Chondrocyte (in vitro differentiated cells): Measurements from ENCODE around the gene NELL1. TPM values are rescaled to one million over a fixed set of nuclear protein-coding genes. Genes with fewer than 3 reads are reported as not detected.

Source experiments
- DNase-seq: peaks from one replicate; pipeline ENCODE4 v3.0.0; 2021; ENCODE audit warnings: mixed read lengths, low spot score
- H3K27ac Mint-ChIP-seq: one replicate; pipeline ENCODE4 v1.8.0; 2021; ENCODE audit warnings: mild to moderate bottlenecking, moderate library complexity, mixed read lengths; ENCODE audit not compliant: unreplicated experiment
- H3K27me3 Mint-ChIP-seq: 2 replicates; pipeline ENCODE4 v1.8.0; 2021; ENCODE audit warnings: low read depth, mixed read lengths
- H3K36me3 Mint-ChIP-seq: 2 replicates; pipeline ENCODE4 v1.8.0; 2021; ENCODE audit warnings: low read depth, mixed read lengths
- H3K4me1 Mint-ChIP-seq: 2 replicates; pipeline ENCODE4 v1.8.0; 2021; ENCODE audit warnings: low read depth, mild to moderate bottlenecking, mixed read lengths
- H3K4me3 Mint-ChIP-seq: one replicate; pipeline ENCODE4 v1.8.0; 2021; ENCODE audit warnings: mild to moderate bottlenecking, moderate library complexity, mixed read lengths; ENCODE audit not compliant: unreplicated experiment
- H3K9me3 Mint-ChIP-seq: 2 replicates; pipeline ENCODE4 v1.8.0; 2021; ENCODE audit warnings: low read depth, mixed read lengths
- total RNA-seq: library from RNA; stranded (reverse); gene quantifications from 3 replicates; pipeline ENCODE4 v1.2.1, GENCODE V29; 2021
- TF ChIP-seq, protein P1 (sequence below): fragments of 200-600 bp; sonication (generic); IDR thresholded peaks from 2 replicates; pipeline ENCODE4 v1.5.0; 2021; ENCODE audit warnings: antibody characterized with exemption, mild to moderate bottlenecking, moderate library complexity

Gene NELL1
- total RNA-seq, 1 donor from 2014 or later, result not detected

DNA sequence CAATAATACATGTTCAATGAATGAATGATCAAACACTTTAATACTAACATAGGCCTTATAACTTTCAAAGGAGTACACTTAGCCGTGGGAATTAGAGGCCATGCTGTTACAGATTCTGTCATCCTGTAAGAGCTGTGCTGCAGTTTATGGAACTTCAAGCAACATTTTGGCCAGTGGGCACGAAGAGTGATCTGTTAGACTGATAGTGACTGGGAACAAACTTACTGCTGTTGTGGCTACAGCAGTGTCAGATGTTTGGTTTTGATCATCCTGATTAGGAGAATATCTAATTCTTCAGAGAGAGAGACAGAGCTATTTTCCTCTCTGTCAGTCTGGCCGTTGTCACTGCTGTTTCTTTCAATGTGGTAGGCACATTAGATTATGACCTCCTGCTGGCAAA lies 348.9 kb downstream of the NELL1 start:
- Mint-ChIP-seq H3K4me1 (no peaks in the 10 kb centered on the region), H3K36me3 (no peaks in the 10 kb centered on the region), H3K4me3 (no peak overlapping the region), H3K27ac (no peak overlapping the region), H3K27me3 (no peaks in the 10 kb centered on the region), H3K9me3 (peaks cover 2% of the 10 kb centered on the region)
- no peak for DNase-seq
- TF ChIP-seq, protein P1, sequence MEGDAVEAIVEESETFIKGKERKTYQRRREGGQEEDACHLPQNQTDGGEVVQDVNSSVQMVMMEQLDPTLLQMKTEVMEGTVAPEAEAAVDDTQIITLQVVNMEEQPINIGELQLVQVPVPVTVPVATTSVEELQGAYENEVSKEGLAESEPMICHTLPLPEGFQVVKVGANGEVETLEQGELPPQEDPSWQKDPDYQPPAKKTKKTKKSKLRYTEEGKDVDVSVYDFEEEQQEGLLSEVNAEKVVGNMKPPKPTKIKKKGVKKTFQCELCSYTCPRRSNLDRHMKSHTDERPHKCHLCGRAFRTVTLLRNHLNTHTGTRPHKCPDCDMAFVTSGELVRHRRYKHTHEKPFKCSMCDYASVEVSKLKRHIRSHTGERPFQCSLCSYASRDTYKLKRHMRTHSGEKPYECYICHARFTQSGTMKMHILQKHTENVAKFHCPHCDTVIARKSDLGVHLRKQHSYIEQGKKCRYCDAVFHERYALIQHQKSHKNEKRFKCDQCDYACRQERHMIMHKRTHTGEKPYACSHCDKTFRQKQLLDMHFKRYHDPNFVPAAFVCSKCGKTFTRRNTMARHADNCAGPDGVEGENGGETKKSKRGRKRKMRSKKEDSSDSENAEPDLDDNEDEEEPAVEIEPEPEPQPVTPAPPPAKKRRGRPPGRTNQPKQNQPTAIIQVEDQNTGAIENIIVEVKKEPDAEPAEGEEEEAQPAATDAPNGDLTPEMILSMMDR, result no peak

- H3K36me3 Mint-ChIP-seq, result no peaks in the 10 kb centered on the region
- no peak overlapping the region for H3K27ac Mint-ChIP-seq
- H3K27me3 Mint-ChIP-seq, result no peaks in the 10 kb centered on the region
- H3K4me1 Mint-ChIP-seq, result no peaks in the 10 kb centered on the region
- no peak for DNase-seq
- TF ChIP-seq, protein P1, result no peak
- H3K4me3 Mint-ChIP-seq, result no peak overlapping the region
- H3K9me3 Mint-ChIP-seq, result no peaks in the 10 kb centered on the region
Observed at GRCh38 chr11:21026685-21027084, 357.3 kb downstream of the NELL1 start.

- no peak overlapping the region for H3K27ac Mint-ChIP-seq
- no peak for DNase-seq
- no peaks in the 10 kb centered on the region for H3K4me1 Mint-ChIP-seq
- H3K4me3 Mint-ChIP-seq, result no peak overlapping the region
- peaks cover 2% of the 10 kb centered on the region for H3K36me3 Mint-ChIP-seq
- peaks cover 12% of the 10 kb centered on the region for H3K9me3 Mint-ChIP-seq
- TF ChIP-seq, protein P1, result no peak
- no peaks in the 10 kb centered on the region for H3K27me3 Mint-ChIP-seq
Observed at GRCh38 chr11:21037850-21038249, 368.5 kb downstream of the NELL1 start.

DNA sequence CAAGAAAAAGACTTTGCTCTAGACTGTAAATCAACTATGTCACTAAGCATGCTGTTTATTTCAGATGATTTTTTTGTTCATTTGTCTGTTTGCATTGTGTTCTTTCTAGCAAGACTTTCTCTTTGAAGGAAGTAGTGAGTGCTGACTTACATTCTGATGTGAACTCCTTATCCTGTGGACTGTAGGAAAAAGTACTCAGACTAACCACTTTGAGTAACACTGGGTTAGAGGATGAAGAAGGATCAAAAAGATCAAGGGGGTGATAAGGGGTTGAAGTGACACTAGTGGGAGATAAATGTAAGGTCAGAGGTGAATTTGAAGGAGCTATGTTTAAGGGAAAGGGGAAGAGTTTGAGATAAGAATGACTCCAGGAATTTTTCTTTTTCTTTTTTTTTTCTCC lies 369.4 kb downstream of the NELL1 start:
- peaks cover 12% of the 10 kb centered on the region for H3K9me3 Mint-ChIP-seq
- TF ChIP-seq, protein P1, result no peak
- no peak overlapping the region for H3K4me3 Mint-ChIP-seq
- no peaks in the 10 kb centered on the region for H3K4me1 Mint-ChIP-seq
- H3K27ac Mint-ChIP-seq, result no peak overlapping the region
- no peaks in the 10 kb centered on the region for H3K27me3 Mint-ChIP-seq
- peaks cover 2% of the 10 kb centered on the region for H3K36me3 Mint-ChIP-seq
- DNase-seq, result no peak

- TF ChIP-seq, protein P1, result no peak
Observed at GRCh38 chr11:21040630-21041029, 371.2 kb downstream of the NELL1 start.

More at GRCh38 chr11:21040630-21041029, 371.2 kb downstream of the NELL1 start:
- no peak overlapping the region for H3K27ac Mint-ChIP-seq
- H3K4me3 Mint-ChIP-seq, result no peak overlapping the region
- H3K9me3 Mint-ChIP-seq, result peaks cover 9% of the 10 kb centered on the region
- H3K27me3 Mint-ChIP-seq, result no peaks in the 10 kb centered on the region
- no peaks in the 10 kb centered on the region for H3K4me1 Mint-ChIP-seq
- peaks cover 2% of the 10 kb centered on the region for H3K36me3 Mint-ChIP-seq
- no peak for DNase-seq
